ENCODE measurements around the gene TMEM115. TPM values are rescaled to one million over a fixed set of nuclear protein-coding genes. Genes with fewer than 3 reads are reported as not detected.

TMEM115 gene
- total RNA-seq, 2 experiments from 2014 or later = 15.2 to 16.8 TPM

DNA sequence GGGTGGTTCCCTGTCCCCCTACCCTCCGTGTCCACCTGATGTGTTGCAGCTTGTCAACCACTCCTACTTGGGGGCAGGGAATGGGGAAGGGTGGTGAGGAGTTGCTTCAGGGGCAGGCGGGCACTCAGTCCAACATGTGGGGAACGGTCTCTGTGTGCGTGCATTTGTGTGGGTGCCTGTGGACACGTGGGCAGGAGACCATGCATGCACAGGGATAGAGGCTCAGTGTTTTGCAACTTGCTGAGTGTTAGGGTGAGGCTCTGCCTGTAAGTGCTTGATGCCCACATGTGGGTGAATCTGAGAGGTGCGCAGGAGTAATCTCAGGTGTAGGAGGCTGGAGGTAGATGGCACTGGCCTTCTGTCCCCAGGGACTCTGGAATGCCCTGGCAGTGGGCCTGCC, 24.4 kb upstream of the TMEM115 start:
- POLR2A ChIA-PET = no interaction called here
- Mint-ChIP-seq H3K4me1 (ENCODE audit: low read depth) (no peaks in the 10 kb centered on the region), H3K36me3 (ENCODE audit: low read depth) (no peaks in the 10 kb centered on the region), H3K4me3 (no peak overlapping the region), H3K9me3 (no peaks in the 10 kb centered on the region), H3K27ac (no peak overlapping the region), H3K27me3 (no peaks in the 10 kb centered on the region)
- CTCF ChIA-PET = no interaction called here
- DNase-seq (no peak), ATAC-seq (no peak)
- intact Hi-C loops (cut with micrococcal nuclease) = no loop called here
- TF ChIP-seq, protein P1, sequence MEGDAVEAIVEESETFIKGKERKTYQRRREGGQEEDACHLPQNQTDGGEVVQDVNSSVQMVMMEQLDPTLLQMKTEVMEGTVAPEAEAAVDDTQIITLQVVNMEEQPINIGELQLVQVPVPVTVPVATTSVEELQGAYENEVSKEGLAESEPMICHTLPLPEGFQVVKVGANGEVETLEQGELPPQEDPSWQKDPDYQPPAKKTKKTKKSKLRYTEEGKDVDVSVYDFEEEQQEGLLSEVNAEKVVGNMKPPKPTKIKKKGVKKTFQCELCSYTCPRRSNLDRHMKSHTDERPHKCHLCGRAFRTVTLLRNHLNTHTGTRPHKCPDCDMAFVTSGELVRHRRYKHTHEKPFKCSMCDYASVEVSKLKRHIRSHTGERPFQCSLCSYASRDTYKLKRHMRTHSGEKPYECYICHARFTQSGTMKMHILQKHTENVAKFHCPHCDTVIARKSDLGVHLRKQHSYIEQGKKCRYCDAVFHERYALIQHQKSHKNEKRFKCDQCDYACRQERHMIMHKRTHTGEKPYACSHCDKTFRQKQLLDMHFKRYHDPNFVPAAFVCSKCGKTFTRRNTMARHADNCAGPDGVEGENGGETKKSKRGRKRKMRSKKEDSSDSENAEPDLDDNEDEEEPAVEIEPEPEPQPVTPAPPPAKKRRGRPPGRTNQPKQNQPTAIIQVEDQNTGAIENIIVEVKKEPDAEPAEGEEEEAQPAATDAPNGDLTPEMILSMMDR (IDR thresholded peaks at IDR 0.05) = no peak

GRCh38 chr3:50382722-50383121, 23.4 kb upstream of the TMEM115 start:
- CTCF ChIA-PET = no interaction called here

GRCh38 chr3:50381383-50381782, 22.1 kb upstream of the TMEM115 start:
- POLR2A ChIA-PET = no interaction called here
- intact Hi-C loops (cut with micrococcal nuclease) = no loop called here

More at GRCh38 chr3:50382722-50383121, 23.4 kb upstream of the TMEM115 start:
- intact Hi-C loops (cut with micrococcal nuclease) = no loop called here
- H3K9me3 Mint-ChIP-seq = no peaks in the 10 kb centered on the region
- no peak for DNase-seq
- POLR2A ChIA-PET = no interaction called here
- no peaks in the 10 kb centered on the region for H3K27me3 Mint-ChIP-seq
- no peak for ATAC-seq
- no peak overlapping the region for H3K27ac Mint-ChIP-seq
- TF ChIP-seq, protein P1 (IDR thresholded peaks at IDR 0.05) = no peak
- H3K4me1 Mint-ChIP-seq (ENCODE audit: low read depth) = no peaks in the 10 kb centered on the region
- no peak overlapping the region for H3K4me3 Mint-ChIP-seq
- H3K36me3 Mint-ChIP-seq (ENCODE audit: low read depth) = no peaks in the 10 kb centered on the region

DNA sequence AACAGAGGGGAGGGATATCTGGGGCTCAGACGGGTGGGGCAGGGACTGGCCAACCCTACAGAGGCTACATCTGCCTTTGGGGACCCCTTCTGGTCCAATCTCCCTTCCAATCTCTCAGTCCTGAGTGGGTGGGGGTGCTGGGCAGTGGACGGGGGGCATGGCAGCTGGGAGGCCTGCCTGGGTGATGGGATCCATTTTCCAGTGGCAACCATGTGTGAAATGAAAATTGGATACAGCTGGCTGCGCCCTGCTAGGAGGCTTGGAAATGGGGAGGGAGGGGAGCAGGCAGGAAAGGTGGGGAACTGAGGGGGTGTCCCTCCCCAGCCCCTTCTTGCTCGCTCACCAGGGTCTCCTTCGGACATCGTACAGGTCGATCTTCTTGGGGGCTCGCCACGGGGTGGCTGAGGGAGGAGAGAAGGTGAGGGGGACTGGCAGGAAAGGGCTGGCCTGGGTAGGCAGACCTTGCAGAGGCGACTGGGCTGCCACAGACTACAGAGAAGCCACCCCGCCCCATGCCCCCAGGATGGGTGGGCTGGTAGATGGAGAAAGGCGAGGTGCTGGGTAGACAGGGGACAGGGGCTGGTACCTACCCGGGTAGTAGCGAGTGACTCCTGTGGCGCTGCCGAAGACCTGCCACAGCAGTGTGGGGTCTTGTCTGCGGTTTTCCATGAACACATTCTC, 21.2 kb upstream of the TMEM115 start:
- H3K36me3 Mint-ChIP-seq (ENCODE audit: low read depth) = no peaks in the 10 kb centered on the region
- no peaks in the 10 kb centered on the region for H3K27me3 Mint-ChIP-seq
- H3K4me3 Mint-ChIP-seq = no peak overlapping the region
- intact Hi-C loops (cut with micrococcal nuclease) = no loop called here
- H3K4me1 Mint-ChIP-seq (ENCODE audit: low read depth) = no peaks in the 10 kb centered on the region
- H3K9me3 Mint-ChIP-seq = no peaks in the 10 kb centered on the region
- ATAC-seq = no peak
- DNase-seq = no peak
- no peak overlapping the region for H3K27ac Mint-ChIP-seq
- TF ChIP-seq, protein P1 (IDR thresholded peaks at IDR 0.05) = no peak
- POLR2A ChIA-PET = no interaction called here
- CTCF ChIA-PET = interaction anchor here (1.1 to 1.2 kb wide), 3 partner anchors 138 to 296 kb away, joined by 3 to 5 read pairs (median 4); no protein-coding TSS in a partner anchor

More at GRCh38 chr3:50381383-50381782, 22.1 kb upstream of the TMEM115 start:
- Mint-ChIP-seq H3K9me3 (no peaks in the 10 kb centered on the region), H3K4me3 (no peak overlapping the region), H3K4me1 (ENCODE audit: low read depth) (no peaks in the 10 kb centered on the region), H3K36me3 (ENCODE audit: low read depth) (no peaks in the 10 kb centered on the region), H3K27me3 (no peaks in the 10 kb centered on the region), H3K27ac (no peak overlapping the region)
- ATAC-seq (no peak), DNase-seq (no peak)
- TF ChIP-seq, protein P1 (IDR thresholded peaks at IDR 0.05) = no peak
- CTCF ChIA-PET = interaction anchor here (1.1 to 1.2 kb wide), 3 partner anchors 137 to 295 kb away, joined by 3 to 5 read pairs (median 4); no protein-coding TSS in a partner anchor

- intact Hi-C loops (cut with micrococcal nuclease) = no loop called here
- Mint-ChIP-seq H3K36me3 (ENCODE audit: low read depth) (no peaks in the 10 kb centered on the region), H3K27me3 (no peaks in the 10 kb centered on the region), H3K4me1 (ENCODE audit: low read depth) (no peaks in the 10 kb centered on the region), H3K27ac (no peak overlapping the region), H3K4me3 (no peak overlapping the region), H3K9me3 (no peaks in the 10 kb centered on the region)
- ChIA-PET CTCF (no interaction called here), POLR2A (no interaction called here)
- no peak for ATAC-seq
- DNase-seq = no peak
- TF ChIP-seq, protein P1 (IDR thresholded peaks at IDR 0.05) = no peak
These were observed 19.4 kb upstream of the TMEM115 start for GRCh38 chr3:50378757-50379156.

Measured in activated CD8-positive, alpha-beta T cell treated with anti-CD3 and anti-CD28 coated beads for 36 hours (primary cell).